A673 (cell line): ENCODE results near the gene NDUFB4.

Experiments
- CTCF ChIP-seq: fragments of 300-800, 200-600 bp; sonication (generic); conservative IDR thresholded peaks from 2 replicates; pipeline ENCODE4 v1.5.1; 2017; ENCODE audit warnings: low read depth, mild to moderate bottlenecking, antibody characterized with exemption, low read length, moderate library complexity, mixed read lengths
- EZH2 ChIP-seq: fragments of 200-600 bp; sonication (generic); IDR thresholded peaks from 2 replicates; pipeline ENCODE4 v1.6.1; 2017; ENCODE audit warnings: borderline replicate concordance, low read depth, mild to moderate bottlenecking, mixed read lengths, antibody characterized with exemption, low read length; ENCODE audit not compliant: poor library complexity, severe bottlenecking

- no peak for TF ChIP-seq CTCF
- no peak for TF ChIP-seq EZH2
These were observed 54.2 kb downstream of the NDUFB4 start for GRCh38 chr3:120650311-120650710.
